ENCODE data around the gene TMTC1. TPM values are rescaled to one million over a fixed set of nuclear protein-coding genes. Genes with fewer than 3 reads are reported as not detected.

Gene TMTC1
- total RNA-seq, 4 donors from 2014 or later = 16.6 to 47.8 (median 25.6) TPM

DNA sequence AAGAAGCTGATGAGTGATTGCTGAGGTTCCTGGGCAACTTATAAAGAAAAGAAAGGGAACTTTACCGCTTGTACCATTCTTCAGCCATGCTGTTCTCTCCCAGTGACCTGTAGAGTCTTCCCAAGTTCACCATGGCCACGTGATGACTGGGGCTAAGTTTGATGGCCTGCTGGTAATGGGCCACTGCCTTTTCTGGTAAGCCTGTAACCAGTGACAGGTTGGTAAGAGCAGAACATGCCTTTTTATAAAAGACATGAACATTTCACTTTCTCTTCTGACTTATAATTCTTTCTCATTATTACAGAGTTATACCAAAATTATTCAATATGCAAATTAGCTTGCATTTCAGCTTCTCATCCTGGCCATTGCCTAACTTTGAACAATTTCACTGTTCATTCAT, 265.3 kb downstream of the TMTC1 start:
- 79 to 86% methylated on average over 2 of the region's 2 CpGs for WGBS, 2 donors
- no peak for DNase-seq
- Histone ChIP-seq H3K4me3 (replicated peaks in 1 of 3) (no peak overlapping the region), H3K4me1 (no peaks in the 10 kb centered on the region), H3K36me3 (no peaks in the 10 kb centered on the region), H3K27ac (no peak overlapping the region), H3K9me3 (no peaks in the 10 kb centered on the region), H3K27me3 (no peaks in the 10 kb centered on the region)
- TF ChIP-seq, protein P1, sequence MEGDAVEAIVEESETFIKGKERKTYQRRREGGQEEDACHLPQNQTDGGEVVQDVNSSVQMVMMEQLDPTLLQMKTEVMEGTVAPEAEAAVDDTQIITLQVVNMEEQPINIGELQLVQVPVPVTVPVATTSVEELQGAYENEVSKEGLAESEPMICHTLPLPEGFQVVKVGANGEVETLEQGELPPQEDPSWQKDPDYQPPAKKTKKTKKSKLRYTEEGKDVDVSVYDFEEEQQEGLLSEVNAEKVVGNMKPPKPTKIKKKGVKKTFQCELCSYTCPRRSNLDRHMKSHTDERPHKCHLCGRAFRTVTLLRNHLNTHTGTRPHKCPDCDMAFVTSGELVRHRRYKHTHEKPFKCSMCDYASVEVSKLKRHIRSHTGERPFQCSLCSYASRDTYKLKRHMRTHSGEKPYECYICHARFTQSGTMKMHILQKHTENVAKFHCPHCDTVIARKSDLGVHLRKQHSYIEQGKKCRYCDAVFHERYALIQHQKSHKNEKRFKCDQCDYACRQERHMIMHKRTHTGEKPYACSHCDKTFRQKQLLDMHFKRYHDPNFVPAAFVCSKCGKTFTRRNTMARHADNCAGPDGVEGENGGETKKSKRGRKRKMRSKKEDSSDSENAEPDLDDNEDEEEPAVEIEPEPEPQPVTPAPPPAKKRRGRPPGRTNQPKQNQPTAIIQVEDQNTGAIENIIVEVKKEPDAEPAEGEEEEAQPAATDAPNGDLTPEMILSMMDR (IDR thresholded peaks at IDR 0.05) = no peak
- TF ChIP-seq POLR2A (IDR thresholded peaks at IDR 0.05) = no peak
- intact Hi-C loops (cut with DNase I) = no loop called here

DNA sequence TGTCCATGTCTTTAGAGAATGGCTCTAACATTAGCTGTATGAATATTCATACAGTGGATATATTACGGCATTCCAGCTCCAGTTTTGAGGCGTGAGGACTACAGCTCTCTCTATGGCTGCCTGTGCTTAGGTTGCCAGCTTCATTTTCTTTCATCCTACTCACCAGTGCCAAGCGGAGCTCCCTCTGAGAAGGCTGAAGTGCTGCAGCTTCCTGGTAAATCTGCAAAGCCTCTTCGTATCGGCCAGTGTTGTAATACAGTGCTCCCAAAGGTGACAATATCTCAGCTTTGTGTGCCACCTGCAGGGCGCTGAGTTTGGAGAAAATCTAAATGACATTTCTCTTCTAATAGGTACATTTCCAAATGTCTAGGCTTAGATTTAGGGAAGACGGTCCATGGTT, 266.5 kb downstream of the TMTC1 start:
- H3K27me3 ChIP-seq = no peaks in the 10 kb centered on the region
- no peak overlapping the region for H3K27ac ChIP-seq
- no peaks in the 10 kb centered on the region for H3K9me3 ChIP-seq
- H3K36me3 ChIP-seq = no peaks in the 10 kb centered on the region
- TF ChIP-seq POLR2A (IDR thresholded peaks at IDR 0.05) = no peak
- TF ChIP-seq, protein P1 (IDR thresholded peaks at IDR 0.05) = no peak
- intact Hi-C loops (cut with DNase I) = no loop called here
- DNase-seq = no peak
- WGBS, 2 donors = 76 to 83% methylated on average over 7 of the region's 7 CpGs
- H3K4me3 ChIP-seq (replicated peaks in 1 of 3) = no peak overlapping the region
- H3K4me1 ChIP-seq = no peaks in the 10 kb centered on the region

DNA sequence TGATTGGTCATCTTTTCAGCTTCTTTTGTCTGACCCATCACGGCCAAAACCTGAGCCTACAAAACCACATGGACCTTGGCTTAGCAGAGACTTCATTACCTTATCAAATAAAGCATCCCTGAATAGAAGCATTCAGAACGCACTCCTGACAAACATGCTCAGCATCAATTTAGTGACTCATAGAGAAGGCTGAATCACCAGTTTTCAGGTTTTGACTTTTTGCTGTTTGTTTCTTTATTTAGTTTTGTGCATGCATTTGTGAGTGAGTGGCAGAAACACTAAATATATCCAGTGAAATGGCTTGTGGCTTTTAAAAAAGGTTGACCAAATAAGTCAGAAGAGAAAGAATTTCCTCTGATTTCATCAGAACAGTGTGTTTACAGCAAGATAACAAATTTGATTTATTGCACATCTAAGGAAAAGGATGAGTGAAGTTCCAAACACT, 267.3 kb downstream of the TMTC1 start:
- Histone ChIP-seq H3K36me3 (no peaks in the 10 kb centered on the region), H3K27ac (no peak overlapping the region), H3K4me3 (replicated peaks in 1 of 3) (no peak overlapping the region), H3K4me1 (no peaks in the 10 kb centered on the region), H3K9me3 (no peaks in the 10 kb centered on the region), H3K27me3 (no peaks in the 10 kb centered on the region)
- intact Hi-C loops (cut with DNase I) = no loop called here
- no peak for TF ChIP-seq POLR2A (IDR thresholded peaks at IDR 0.05)
- WGBS, 2 donors = 81 to 82% methylated on average over 2 of the region's 2 CpGs
- DNase-seq = no peak

DNA sequence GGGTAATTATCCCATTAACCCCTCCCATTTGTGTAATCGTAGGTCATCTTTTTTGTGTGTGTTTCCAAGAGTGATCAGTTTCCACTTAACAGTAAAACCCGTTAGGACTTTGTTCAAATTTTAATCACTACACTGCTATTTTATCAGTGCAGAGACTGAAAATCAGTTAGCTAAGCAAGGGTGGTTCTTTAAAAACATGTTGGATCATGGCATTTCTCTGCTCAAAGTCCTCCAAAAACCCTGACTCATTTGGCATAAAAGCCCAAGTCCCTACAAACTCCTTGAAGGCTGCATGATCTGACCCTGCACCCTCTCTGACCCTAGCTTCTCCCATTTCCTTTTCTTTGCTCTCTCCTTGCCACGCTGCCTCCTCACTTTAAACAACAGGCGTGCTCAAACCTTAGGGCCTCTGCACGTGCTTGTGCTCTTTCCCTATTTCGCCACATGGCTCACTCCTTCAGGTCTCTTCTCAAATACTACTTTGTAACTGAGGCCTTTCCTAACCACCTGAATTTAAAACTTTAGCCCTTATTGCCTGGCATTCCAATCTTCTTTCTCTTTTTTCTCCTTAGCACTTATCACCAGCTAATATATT, 273.1 kb downstream of the TMTC1 start:
- DNase-seq = no peak
- no peaks in the 10 kb centered on the region for H3K9me3 ChIP-seq
- intact Hi-C loops (cut with DNase I) = no loop called here
- no peak overlapping the region for H3K27ac ChIP-seq
- no peaks in the 10 kb centered on the region for H3K27me3 ChIP-seq
- 74 to 82% methylated on average over 6 of the region's 6 CpGs for WGBS, 2 donors
- H3K36me3 ChIP-seq = no peaks in the 10 kb centered on the region
- H3K4me1 ChIP-seq = no peaks in the 10 kb centered on the region
- TF ChIP-seq POLR2A (IDR thresholded peaks at IDR 0.05) = no peak
- TF ChIP-seq, protein P1 (IDR thresholded peaks at IDR 0.05) = no peak
- H3K4me3 ChIP-seq (replicated peaks in 1 of 3) = no peak overlapping the region

DNA sequence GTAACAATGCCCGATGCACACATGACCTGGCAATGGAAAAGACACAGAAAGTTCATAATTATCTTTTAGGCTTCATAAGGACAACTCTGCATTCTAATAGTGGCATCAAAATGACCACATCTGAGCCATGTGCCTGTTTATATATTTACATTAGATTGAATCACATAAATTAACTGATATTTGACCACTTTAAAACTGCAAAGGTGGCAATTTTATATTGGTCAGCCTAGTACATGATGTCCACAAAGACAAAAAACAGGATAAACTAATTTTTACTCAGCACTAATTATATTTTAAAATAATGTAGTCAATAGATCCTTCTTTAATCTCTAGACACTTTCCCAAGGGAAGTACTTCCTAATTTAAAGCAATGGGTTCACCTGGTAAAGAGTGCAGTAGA, 274.2 kb downstream of the TMTC1 start:
- Histone ChIP-seq H3K36me3 (no peaks in the 10 kb centered on the region), H3K4me3 (replicated peaks in 1 of 3) (no peak overlapping the region), H3K27me3 (no peaks in the 10 kb centered on the region), H3K9me3 (no peaks in the 10 kb centered on the region), H3K4me1 (no peaks in the 10 kb centered on the region), H3K27ac (no peak overlapping the region)
- intact Hi-C loops (cut with DNase I) = no loop called here
- no peak for TF ChIP-seq POLR2A (IDR thresholded peaks at IDR 0.05)
- TF ChIP-seq, protein P1 (IDR thresholded peaks at IDR 0.05) = no peak
- 88 to 92% methylated on average over 1 of the region's 1 CpG for WGBS, 2 donors
- no peak for DNase-seq
